Measurements from ENCODE around the gene KHDRBS2.

Gene KHDRBS2

DNA sequence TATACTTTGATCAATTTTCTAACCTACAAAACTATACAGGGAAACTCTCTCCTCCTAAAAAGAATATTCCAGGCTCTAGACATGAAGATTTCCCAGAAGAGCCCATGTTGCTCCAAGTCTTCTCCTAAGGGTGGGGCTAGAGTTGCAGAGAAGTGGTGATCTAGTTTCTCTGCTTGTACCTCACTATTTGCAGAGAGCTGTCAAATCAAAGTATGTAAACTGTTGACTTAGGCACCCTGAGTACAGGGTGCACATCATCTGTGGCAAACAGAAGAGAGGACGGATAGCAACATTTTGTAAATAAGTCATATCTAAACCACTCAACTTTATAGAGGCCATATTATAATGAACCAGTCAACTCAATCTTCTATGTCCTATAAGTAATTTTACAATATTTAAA is 250.1 kb downstream of the KHDRBS2 start:
- no peak for DNase-seq (ENCODE audit: low read depth)

DNA sequence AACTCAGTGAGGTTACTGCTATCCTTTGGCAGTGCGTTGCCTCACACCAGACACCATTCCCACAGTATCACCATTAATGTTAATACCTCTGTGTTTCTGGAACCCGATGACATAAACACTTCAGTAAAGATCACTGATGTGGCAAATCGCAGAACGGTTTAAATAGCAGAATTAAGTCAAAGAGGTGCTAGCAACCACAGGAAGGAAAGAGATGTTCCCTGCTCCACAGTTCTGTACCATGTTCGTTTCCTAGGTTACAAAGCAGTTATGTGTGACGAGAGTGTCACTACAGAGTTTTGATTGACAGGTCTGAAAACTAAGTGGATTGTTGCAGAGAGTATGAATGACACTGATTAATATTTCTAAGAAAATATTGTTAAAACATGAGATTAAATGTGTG is 272.3 kb downstream of the KHDRBS2 start:
- DNase-seq (ENCODE audit: low read depth): no peak

DNA sequence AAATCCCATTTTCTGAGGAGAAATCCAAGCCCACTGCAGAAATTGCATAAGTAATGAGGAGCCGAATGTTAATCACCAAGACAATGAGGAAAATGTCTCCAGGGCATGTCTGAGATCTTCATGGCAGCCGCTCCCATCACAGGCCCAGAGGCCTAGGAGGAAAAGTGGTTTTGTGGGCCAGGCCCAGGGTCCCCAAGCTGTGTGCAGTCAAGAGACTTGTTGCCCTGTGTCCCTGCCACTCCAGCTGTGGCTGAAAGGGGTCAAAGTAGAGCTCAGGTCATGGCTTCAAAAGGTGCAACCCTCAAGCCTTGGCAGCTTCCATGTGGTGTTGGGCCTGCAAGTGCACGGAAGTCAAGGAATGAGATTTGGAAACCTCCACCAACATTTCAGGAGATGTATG is 276.6 kb downstream of the KHDRBS2 start:
- no peak for DNase-seq (ENCODE audit: low read depth)

DNA sequence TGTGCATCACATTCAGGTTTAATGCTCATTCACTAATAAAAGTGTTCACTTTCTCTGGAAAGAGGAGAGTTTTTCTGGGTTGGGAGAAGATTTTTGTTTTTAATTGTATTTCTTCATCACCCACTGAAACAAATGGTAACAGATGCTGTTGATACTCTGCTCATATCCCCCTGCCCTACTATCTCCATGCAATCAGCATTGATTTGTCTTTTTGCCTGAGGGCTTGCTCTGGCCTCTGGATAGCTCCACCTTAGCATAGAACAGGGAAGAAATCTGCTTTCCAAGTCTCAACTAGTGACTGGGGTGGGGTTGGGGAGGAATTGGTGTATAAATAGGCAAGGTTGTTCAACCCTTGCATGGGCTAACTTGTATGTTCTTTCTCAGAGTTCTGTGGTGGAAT is 296.4 kb downstream of the KHDRBS2 start:
- DNase-seq (ENCODE audit: low read depth): no peak

DNA sequence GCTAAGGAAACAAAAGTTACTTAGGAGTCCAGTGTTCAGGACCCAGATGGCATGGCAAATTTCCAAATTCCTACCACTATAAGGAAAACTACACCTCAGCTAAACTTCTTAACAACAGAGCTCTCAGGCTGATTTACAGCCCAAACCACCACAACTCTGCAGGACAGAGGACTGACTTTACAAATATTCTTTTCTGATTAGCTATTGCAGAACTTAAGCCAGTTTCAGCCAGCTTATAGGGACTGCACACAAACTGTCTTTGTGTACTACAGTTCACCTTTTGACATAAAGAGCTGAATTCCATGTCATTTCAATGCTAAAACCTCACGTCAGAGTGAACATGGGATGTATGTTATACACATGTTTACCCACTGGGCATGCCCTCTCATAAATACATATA is 305.4 kb downstream of the KHDRBS2 start:
- DNase-seq (ENCODE audit: low read depth): no peak

DNA sequence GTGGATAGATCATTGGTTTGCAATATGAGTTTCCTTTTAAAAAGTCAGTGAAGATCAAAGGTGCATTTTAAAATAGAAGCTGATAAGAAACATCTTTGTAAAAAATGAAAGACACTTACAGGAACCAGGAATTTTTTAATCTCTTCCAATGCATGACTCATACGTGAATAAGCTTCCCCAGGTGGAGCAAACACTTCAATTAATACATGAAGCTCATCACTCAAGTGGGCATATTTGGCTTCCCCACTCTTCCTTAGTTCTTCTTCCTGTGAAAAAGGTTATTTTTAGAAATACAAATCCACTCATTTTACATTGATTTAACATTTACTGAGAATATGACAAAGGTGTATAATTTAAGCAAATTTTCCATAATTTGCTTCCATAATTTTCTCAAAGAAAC is 308.1 kb downstream of the KHDRBS2 start:
- no peak for DNase-seq (ENCODE audit: low read depth)

DNA sequence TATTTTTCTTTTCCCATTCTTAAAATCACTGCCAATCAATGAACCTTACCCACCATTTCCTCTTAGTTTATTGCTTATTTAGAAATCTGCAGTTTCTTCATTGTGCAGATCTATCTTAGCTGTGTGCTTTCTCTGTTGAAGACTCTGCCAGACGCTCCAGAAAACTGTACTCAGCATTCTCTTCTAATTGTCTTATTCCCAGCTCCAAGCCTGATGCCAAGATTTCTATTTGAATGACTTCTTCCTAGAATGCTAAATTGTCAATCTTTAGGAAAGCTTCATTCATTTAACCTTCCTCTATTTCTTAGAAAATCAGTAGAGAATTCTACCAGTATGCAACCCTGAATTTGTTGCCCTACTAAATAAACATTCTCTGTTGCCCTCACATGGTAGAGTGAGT is 308.9 kb downstream of the KHDRBS2 start:
- no peak for DNase-seq (ENCODE audit: low read depth)

DNA sequence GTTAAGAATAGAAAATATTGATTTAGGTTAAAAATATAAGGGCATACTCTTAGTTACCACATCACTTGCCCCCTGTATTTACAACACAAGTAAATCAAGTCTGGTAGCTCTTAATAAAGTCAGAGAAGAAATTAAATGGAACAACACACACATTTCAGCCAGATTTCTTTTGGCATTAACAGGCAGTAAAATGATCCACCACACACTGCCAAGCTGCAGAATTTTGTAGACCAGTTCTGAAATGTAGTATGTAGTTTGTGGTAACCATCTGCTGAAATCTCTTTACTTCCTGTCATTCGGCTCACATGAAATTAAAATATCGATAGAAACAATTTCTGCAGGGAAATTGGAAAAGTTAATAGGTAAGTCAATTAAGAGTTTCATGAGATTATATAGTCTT is 326.8 kb downstream of the KHDRBS2 start:
- DNase-seq (ENCODE audit: low read depth): no peak

DNA sequence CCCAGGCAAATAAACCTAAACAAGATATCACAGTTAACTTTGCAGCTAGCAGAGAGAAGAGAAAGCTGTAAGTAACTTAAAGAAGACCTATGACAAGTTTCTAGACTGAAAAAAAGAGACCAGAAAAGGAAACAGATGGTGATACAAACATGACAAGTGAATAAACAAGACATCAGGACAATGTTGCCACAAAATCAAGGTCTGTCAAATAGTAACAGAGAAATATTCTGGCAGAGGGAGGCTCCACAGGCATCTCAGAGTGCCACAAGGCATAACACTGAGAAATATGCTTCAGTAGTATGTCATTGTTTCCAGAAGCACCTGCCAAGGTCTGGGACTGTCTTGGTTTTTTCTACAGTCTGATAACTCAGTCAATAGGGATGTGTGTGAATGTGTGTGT is 332.2 kb downstream of the KHDRBS2 start:
- no peak for DNase-seq (ENCODE audit: low read depth)

DNA sequence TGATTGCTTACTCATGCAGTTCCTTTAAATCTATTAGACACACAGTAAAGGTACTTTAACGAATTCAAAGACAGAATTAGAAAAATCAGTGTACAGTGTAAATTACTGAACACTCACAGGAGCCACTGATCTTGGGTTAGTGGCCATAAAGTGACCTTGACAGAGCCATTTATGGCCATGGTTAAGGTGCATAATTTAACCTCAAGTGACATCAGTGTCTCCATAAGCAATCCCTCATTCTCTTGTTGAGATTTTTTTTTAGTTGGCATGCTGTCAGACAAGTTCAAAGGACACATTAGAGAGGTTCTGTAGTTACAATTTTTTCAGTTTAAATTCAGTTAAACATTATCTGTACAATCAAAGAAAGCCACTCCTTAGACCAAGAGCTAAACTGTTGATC is 334.4 kb downstream of the KHDRBS2 start:
- DNase-seq (ENCODE audit: low read depth): no peak

DNA sequence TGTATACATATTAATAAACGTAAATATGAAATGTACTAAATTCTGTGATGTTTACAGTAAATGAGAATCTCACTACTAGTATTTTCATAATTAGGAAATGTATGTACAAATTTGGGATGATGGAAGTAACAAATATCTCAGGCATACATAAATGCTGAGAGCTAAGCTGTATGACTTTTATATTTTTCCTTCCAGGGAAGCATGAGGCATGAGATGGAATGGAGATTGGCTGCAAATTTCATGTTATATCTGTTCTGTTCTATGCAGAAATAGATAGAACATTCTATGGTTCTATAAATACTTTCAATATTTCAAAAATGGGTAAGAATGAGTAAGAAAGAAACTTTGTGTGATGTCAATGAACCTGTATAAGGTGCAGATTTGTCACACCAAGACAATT is 335.2 kb downstream of the KHDRBS2 start:
- no peak for DNase-seq (ENCODE audit: low read depth)

DNA sequence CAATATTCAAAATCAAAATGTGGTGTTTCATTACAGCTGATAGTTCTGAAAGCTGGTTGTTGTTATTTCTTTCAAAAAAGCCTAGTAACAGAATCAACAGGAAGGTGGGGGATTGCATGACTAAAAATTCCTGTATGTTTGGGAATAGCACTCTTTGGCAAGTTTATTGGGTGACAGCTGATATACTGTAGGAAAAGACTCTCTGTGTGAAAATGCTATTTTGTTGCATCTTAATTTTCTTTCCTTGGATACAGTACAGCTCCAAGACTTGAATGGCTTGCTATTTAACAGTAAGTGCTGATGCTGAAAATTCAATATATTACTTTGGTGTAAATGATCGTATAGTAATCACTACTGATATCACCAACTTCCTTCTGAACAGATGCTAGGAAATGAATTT is 336.1 kb downstream of the KHDRBS2 start:
- no peak for DNase-seq (ENCODE audit: low read depth)

DNA sequence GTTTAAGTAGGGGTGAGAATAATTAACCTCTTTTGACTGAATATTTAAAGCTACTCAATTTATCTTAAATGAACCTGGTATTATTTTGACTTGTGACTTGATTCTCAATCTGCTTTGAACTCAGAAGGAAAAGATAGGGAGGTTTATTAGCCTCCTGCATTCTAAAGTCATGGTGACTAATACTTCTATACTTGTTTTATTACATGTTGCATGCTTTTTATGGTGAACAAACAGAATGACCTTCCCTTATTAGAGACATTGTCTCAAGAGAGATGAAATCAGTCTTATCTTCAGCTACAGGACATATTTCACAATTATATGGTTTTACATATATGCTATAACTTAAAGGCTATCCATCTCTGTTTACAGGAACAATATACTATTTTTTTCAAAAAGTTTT is 336.9 kb downstream of the KHDRBS2 start:
- DNase-seq (ENCODE audit: low read depth): no peak

DNA sequence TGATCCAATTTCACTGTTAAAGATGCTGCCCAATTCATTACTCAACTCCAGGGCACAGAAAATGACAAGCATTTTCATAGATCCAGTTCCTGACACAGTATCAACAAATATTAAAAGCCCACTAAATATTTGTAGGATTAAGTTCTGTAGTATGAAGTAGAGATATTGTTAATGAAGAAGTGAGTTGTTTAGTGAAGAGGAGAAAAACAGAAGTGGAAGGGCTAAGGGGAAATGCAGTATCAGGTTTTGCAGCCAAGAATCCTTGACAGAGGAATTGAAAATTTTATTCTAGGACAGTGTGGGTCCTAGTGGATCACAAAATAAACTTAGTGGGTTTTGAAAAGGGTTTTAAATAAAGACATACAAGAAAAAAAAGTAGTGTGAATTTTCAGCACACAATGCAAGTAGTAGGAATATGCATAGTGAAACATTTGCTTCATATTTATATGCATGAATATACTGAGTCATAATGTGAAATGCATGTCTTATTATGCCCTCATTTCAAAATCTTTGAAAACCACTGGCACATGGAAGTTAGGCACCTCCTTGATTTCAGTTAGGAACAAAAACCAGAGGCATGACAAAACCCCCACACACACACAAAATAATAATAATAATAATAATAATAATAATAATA is 338.6 kb downstream of the KHDRBS2 start:
- DNase-seq (ENCODE audit: low read depth): no peak

DNA sequence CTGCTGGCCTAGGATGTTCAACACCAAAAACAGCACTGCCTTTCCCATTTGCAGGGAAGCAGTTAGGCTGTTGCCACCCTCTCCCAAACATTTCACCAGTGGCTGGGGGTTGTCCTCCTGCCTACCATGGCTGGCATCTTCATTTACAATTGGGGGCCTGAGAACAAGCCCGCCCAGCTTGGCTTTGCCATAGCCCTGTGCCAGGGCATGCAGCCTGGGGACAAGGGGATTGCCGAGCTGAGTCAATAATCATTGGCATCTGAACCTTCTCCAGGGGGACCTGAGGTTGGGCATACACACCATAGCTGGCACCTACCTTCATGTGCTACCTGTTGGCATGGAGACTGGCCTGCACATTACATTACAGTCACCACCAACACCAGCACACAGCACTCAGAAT is 345.1 kb downstream of the KHDRBS2 start:
- DNase-seq (ENCODE audit: low read depth): no peak

DNA sequence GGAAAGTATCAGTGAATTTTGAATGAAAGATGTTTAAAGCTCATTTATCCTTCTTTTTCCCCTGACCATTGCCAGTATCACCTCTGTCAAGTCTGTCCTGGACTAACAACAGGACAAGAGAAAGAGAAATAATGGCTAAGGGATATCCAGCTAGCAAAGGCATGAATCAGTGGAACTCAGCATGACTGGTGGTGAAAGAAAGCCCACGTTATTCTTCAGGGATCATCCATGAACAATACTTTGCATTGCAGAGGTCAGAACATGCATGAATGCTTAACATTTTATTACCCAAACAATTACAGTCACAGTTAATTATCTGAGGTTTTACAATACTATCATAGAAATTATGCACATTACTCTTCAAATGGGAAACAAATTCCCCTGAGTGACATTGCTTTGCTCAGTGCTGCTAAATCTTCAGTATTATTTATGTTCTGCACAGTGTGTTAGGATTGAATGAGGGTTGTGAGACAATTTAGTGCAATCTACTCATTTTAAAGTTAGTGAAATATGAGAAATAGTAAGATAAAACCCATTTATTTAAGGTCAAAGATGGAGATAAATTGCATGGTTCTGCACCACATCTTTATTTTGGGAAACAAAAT is 350.7 kb downstream of the KHDRBS2 start:
- DNase-seq (ENCODE audit: low read depth): no peak

DNA sequence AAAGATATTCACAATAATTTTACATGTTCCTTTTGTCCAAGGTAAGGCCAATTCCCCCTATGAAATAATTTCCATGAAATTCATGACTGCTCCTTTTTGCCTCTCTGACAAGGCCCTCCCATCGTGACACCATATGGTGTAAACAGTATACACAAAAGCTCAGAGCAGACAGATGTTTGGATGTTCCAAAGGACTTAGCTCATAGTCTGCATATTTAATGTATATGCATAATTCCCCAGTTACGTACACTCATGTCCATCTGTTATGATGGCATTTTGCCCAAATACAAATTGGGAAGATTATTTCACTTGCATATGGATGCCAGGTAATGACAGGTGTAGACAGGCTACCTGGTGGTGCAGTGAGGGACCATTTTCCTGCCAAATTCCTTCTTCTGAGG is 376.5 kb downstream of the KHDRBS2 start:
- DNase-seq (ENCODE audit: low read depth): no peak

DNA sequence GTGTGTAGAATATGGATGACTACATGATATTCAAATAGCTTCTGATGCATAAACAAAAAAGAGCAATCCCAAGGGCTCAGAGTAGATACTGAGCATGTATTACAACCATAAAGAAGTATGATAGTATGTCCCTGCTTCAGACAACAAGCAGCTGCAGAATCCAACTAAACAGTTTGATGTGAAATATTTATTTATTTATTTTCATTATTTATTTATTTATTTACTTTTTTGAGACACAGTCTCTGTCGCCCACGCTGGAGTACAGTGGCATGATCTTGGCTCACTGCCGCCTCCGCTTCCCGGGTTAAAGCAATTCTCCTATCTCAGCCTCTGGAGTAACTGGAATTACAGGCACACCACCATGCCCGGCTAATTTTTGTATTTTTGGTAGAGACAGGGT is 384.3 kb downstream of the KHDRBS2 start:
- no peak for DNase-seq (ENCODE audit: low read depth)

DNA sequence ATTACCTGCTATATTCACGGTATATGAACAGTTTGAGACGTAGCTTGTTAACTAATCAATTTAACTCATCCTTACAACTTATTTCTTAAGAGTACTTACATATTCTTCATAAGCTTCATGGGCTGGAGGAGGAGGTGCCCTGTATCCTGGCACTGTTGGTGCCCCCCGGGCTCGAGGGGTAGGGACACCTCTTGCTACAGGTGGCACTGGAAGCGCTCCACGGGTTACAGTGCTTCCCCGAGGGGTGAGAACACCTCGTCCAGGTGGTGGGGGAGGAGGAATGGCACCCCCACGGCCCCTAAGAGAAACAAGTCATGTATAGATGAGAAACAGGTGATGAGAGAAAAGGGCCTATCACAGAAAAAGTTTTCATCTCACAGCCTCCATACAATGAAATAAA is 391.5 kb downstream of the KHDRBS2 start:
- DNase-seq (ENCODE audit: low read depth): no peak

DNA sequence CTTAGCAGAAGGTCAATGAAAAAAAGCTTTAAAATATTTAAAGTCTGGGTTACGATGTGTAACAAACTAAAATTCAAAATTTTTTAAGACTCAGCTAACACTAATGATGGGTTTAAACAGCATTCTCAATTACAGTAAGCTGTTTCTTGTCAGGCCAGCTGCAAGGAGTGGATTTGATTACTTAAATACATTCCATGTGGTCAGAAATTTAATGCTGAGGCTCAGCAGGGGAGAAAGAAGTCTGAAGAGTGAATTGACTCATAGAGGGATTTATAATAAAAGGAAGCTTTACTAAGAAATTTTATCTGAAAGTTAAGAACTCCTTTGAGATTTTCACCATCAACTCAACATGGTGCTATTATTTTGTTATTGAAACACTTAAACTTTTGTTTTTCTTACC is 398.6 kb downstream of the KHDRBS2 start:
- DNase-seq (ENCODE audit: low read depth): no peak

DNA sequence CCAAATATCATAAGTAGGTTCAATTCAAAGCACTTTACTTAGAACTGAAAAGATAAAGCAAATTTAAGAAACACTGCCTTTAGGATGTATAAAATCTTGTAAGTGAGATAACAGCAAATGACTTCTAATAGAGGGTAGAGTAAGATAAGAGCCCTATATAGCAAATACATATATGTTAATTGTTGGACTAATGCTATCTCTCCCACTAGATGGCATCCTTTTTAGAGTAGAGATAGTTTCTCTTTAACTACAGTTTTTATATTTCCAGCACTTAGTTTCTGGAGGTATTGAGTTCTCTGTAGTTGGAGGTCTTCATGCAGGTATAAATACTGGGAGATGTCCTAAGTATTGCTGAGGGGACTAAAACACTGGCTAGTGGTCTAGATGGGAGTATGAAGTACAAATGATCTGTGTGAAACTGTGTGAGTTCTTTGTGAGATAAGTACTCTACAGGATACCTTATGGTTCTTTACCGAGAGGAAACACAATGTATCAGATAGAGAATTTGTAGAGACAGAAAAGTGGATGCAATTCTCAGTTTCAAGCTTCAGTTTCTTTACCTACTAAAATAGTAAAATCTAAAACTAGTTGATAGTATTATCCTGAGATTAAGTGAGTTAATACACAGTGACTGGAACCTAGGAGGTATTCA is 399.3 kb downstream of the KHDRBS2 start:
- no peak for DNase-seq (ENCODE audit: low read depth)

DNA sequence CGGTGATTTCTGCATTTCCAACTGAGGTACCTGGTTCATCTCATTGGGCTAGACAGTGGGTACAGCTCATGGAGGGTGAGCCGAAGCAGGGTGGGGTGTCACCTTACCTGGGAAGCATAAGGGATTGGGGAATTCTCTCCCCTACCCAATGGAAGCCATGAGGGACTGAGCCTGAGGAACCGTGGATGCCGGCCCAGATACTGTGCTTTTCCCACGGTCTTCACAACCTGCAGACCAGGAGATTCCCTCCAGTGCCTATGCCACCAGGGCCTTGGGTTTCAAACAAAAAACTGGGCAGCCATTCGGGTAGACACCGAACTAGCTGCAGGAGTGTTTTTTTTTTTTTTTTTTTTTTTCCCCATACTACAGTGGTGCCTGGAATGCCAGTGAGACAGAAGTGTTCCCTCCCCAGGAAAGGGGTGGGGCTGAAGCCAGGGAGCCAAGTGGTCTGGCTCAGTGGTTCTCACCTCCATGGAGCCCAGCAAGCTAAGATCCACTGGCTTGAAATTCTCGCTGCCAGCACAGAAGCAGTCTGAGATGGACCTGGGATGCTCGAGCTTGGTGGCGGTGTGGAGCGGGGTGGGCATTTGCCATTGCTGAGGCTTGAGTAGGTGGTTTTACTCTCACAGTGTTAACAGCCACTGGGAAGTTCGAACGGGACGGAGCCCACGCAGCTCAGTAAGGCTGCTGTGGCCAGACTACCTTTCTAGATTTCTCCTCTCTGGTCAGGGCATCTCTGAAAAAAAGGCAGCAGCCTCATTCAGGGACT is 416.2 kb downstream of the KHDRBS2 start:
- DNase-seq (ENCODE audit: low read depth): no peak

DNA sequence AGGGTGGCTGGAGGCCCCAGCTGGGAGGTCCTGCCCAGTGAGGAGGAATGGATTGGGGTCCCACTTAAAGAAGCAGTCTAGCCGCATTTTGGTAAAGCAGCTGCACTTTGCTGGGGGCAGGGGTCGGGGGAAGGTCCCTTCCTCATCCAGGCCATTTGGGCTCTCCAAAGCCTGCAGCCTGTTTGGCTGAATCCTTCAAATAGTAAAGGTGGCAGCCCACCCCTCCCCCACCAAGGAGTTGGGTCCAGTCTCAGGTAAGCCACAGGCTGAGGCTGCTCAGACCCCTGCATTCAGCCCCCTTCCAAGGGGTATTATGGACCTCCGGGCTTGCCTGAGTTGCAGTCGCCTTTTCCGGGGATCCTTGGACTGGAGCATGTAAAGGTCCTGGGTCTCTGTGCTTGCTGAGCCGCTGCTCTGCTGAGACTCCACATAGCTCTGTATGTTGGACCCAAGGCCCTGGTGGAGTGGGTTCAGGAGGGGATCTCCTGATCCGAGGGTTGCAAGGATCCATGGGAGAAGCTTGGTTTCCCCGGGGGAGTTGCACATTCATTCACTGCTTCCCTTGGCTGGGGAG is 417.4 kb downstream of the KHDRBS2 start:
- DNase-seq (ENCODE audit: low read depth): no peak

Data from stimulated activated CD4-positive, alpha-beta T cell treated with anti-CD3 and anti-CD28 coated beads, Interleukin-2, amount 100 ng/mL, for 4 hours (primary cell).